HCT116 (cell line): ENCODE results near the gene TGFBR1. TPM values are rescaled to one million over a fixed set of nuclear protein-coding genes. Genes with fewer than 3 reads are reported as not detected.

ENCODE experiments used
- ATAC-seq: fragments of 200-7000 bp; cut with Tn5 transposase; 2 replicates; pipeline ENCODE4 v1.9.1; 2020; ENCODE audit warnings: mild to moderate bottlenecking, moderate library complexity
- BruUV-seq: library from RNA; stranded (reverse); fragments of 400-500 nt; replicated peaks from 2 replicates; lab custom pipeline; 2021; lab: Mats Ljungman, UMichigan
- CTCF ChIA-PET: fragments of 300-600 bp; sonication (Branson Sonifier 250); formaldehyde crosslinking; loops from one replicate; lab custom pipeline; 2021; ENCODE audit warnings: antibody characterized with exemption; lab: Charles Lee
- POLR2A ChIA-PET: fragments of 300-600, 350-600 bp; sonication (Branson Sonifier 250); formaldehyde crosslinking; loops from one replicate; lab custom pipeline; 2021; ENCODE audit warnings: antibody characterized with exemption; lab: Charles Lee
- RAD21 ChIA-PET, 2 experiments: fragments of 300-600 bp; sonication (Branson Sonifier 250); formaldehyde crosslinking; loops; one replicate each; lab custom pipeline; 2023; ENCODE audit warnings: low total read pairs in 2 of 2; ENCODE audit not compliant: uncharacterized antibody in 2 of 2, unreplicated experiment in 2 of 2, low non-redundant PET in 1 of 2; lab: Charles Lee
- DNase-seq: peaks from one replicate; pipeline ENCODE4 v3.0.0-alpha.2; 2010; ENCODE audit warnings: low read depth, low spot score
- H2AFZ ChIP-seq: fragments of 200-600 bp; shearing (Covaris generic), sonication (generic); 2 replicates; pipeline ENCODE4 v1.6.1; 2017; ENCODE audit warnings: low read depth, mixed run types, mixed read lengths, antibody characterized with exemption, low read length; ENCODE audit not compliant: poor library complexity, severe bottlenecking
- H3K27ac ChIP-seq: 2 replicates; pipeline ENCODE4 v1.5.1; 2012; ENCODE audit warnings: low read depth, low read length
- H3K27me3 ChIP-seq: fragments of 200-600 bp; sonication (generic); 2 replicates; pipeline ENCODE4 v1.6.1; 2016; ENCODE audit warnings: mixed run types, low read length, mixed read lengths; ENCODE audit not compliant: insufficient read depth
- H3K36me3 ChIP-seq, 2 experiments: fragments of 200-500 bp in 1 of 2; fragments of 200-600 bp in 1 of 2; sonication (Bioruptor generic) in 1 of 2; sonication (generic) in 1 of 2; 2 replicates each; pipeline versions ENCODE4 v1.5.1 to v1.6.1; 2014 to 2016; ENCODE audit warnings: low read length in 2 of 2, inconsistent platforms in 1 of 2, mixed read lengths in 1 of 2, mixed run types in 1 of 2; ENCODE audit not compliant: insufficient read depth in 2 of 2, control insufficient read depth in 1 of 2
- H3K4me1 ChIP-seq, 2 experiments: fragments of 200-600 bp in 1 of 2; sonication (generic) in 1 of 2; 2 replicates each; pipeline versions ENCODE4 v1.5.1 to v1.6.1; 2012 to 2017; ENCODE audit warnings: low read length in 2 of 2, inconsistent platforms in 1 of 2, mild to moderate bottlenecking in 1 of 2, mixed read lengths in 1 of 2, mixed run types in 1 of 2, moderate library complexity in 1 of 2; ENCODE audit not compliant: insufficient read depth in 2 of 2, control insufficient read depth in 1 of 2
- H3K4me2 ChIP-seq: fragments of 200-600 bp; sonication (generic); 2 replicates; pipeline ENCODE4 v1.6.1; 2017; ENCODE audit warnings: mixed run types, low read length, mixed read lengths
- H3K4me3 ChIP-seq, 2 experiments: fragments of 200-600 bp in 1 of 2; sonication (generic) in 1 of 2; replicated peaks in 1 of 2; 2 replicates each; pipeline ENCODE4 v1.5.1; 2011 to 2016; ENCODE audit warnings: low read length in 2 of 2, control low read depth in 1 of 2, low read depth in 1 of 2, mild to moderate bottlenecking in 1 of 2, mixed read lengths in 1 of 2, mixed run types in 1 of 2
- H3K79me2 ChIP-seq: fragments of 200-600 bp; sonication (generic); 2 replicates; pipeline ENCODE4 v1.6.1; 2017; ENCODE audit warnings: mild to moderate bottlenecking, mixed run types, low read length, moderate library complexity, mixed read lengths; ENCODE audit not compliant: insufficient read depth
- H3K9ac ChIP-seq: fragments of 200-600 bp; sonication (generic); 2 replicates; pipeline ENCODE4 v1.6.1; 2016; ENCODE audit warnings: low read length, mixed read lengths
- H3K9me2 ChIP-seq: fragments of 200-600 bp; sonication (generic), shearing (Covaris generic); 2 replicates; pipeline ENCODE4 v1.6.1; 2017; ENCODE audit warnings: mixed run types, mild to moderate bottlenecking, moderate library complexity; ENCODE audit not compliant: insufficient read depth
- H3K9me3 ChIP-seq, 2 experiments: fragments of 200-500 bp in 1 of 2; fragments of 200-600 bp in 1 of 2; sonication (Bioruptor generic) in 1 of 2; sonication (generic) in 1 of 2; 2 replicates each; pipeline ENCODE4 v1.6.1; 2014 to 2017; ENCODE audit warnings: low read length in 2 of 2, mixed read lengths in 2 of 2, inconsistent platforms in 1 of 2, low read depth in 1 of 2, mild to moderate bottlenecking in 1 of 2, mixed run types in 1 of 2, moderate library complexity in 1 of 2; ENCODE audit not compliant: control insufficient read depth in 1 of 2, insufficient read depth in 1 of 2
- H4K20me1 ChIP-seq: fragments of 200-600 bp; sonication (generic), shearing (Covaris generic); 2 replicates; pipeline ENCODE4 v1.6.1; 2017; ENCODE audit warnings: mixed run types, mild to moderate bottlenecking, moderate library complexity; ENCODE audit not compliant: insufficient read depth
- ATF3 ChIP-seq: IDR thresholded peaks from 2 replicates; pipeline ENCODE4 v1.6.1; 2012
- CBX3 ChIP-seq: IDR thresholded peaks from 2 replicates; pipeline ENCODE4 v1.6.1; 2012; ENCODE audit warnings: low read depth
- CTCF ChIP-seq, 3 experiments: fragments of 200-600 bp in 1 of 3; sonication (generic) in 1 of 3; IDR thresholded peaks in 2 of 3; conservative IDR thresholded peaks in 1 of 3; 2 replicates each; pipeline ENCODE4 v1.5.1; 2012 to 2017; ENCODE audit warnings: low read depth in 2 of 3, low read length in 2 of 3, antibody characterized with exemption in 1 of 3, borderline replicate concordance in 1 of 3, control low read depth in 1 of 3, mild to moderate bottlenecking in 1 of 3, mixed read lengths in 1 of 3, mixed run types in 1 of 3, moderate library complexity in 1 of 3; ENCODE audit not compliant: insufficient read depth in 1 of 3
- EZH2 ChIP-seq: fragments of 200-600 bp; sonication (generic); IDR thresholded peaks from 2 replicates; pipeline ENCODE4 v1.6.1; 2017; ENCODE audit warnings: antibody characterized with exemption, mixed run types
- EZH2phosphoT487 ChIP-seq: fragments of 200-600 bp; IDR thresholded peaks from 2 replicates; pipeline ENCODE4 v1.6.1; 2018; ENCODE audit warnings: antibody characterized with exemption, borderline replicate concordance
- JUND ChIP-seq: IDR thresholded peaks from 2 replicates; pipeline ENCODE4 v1.6.1; 2012
- MAX ChIP-seq: IDR thresholded peaks from 2 replicates; pipeline ENCODE4 v1.6.1; 2012
- POLR2AphosphoS5 ChIP-seq: IDR thresholded peaks from 2 replicates; pipeline ENCODE4 v1.6.1; 2011; ENCODE audit warnings: mild to moderate bottlenecking, low read depth, low read length, moderate library complexity
- REST ChIP-seq: IDR thresholded peaks from 2 replicates; pipeline ENCODE4 v1.6.1; 2012; ENCODE audit warnings: low read depth
- SP1 ChIP-seq: IDR thresholded peaks from 2 replicates; pipeline ENCODE4 v1.6.1; 2012; ENCODE audit warnings: low read depth
- SRF ChIP-seq: IDR thresholded peaks from 2 replicates; pipeline ENCODE4 v1.6.1; 2012; ENCODE audit warnings: low read depth
- TCF7L2 ChIP-seq: IDR thresholded peaks from 2 replicates; pipeline ENCODE4 v1.7.0; 2011; ENCODE audit warnings: borderline replicate concordance, inconsistent platforms; ENCODE audit not compliant: insufficient read depth, insufficient read length; ENCODE audit errors: extremely low read depth
- ZFX ChIP-seq: fragments of 450-650 bp; IDR thresholded peaks from 2 replicates; pipeline ENCODE4 v1.6.1; 2017
- ZNF274 ChIP-seq: fragments of 200-500 bp; sonication (Bioruptor generic); IDR thresholded peaks from 2 replicates; pipeline ENCODE4 v1.6.1; 2014; ENCODE audit warnings: mild to moderate bottlenecking, low read depth, low read length, inconsistent platforms
- intact Hi-C: fragments of 100-400 bp; cut with micrococcal nuclease; formaldehyde crosslinking; loops from 2 replicates; pipeline ENCODE4 v1.10.0; 2022
- total RNA-seq: library from RNA; stranded (reverse); gene quantifications from one replicate; pipeline ENCODE4 v1.2.1, GENCODE V29; 2021; ENCODE audit not compliant: unreplicated experiment

TGFBR1 gene
- total RNA-seq, 1 experiment from 2014 or later = 26.6 TPM

GRCh38 chr9:99116003-99116411 lies 11.1 kb downstream of the TGFBR1 start:
- Histone ChIP-seq H3K9me2 (no peaks in the 10 kb centered on the region), H3K9ac (no peak overlapping the region), H3K4me2 (no peak overlapping the region), H4K20me1 (no peaks in the 10 kb centered on the region), H3K36me3 (no peaks in the 10 kb centered on the region), H3K9me3 (no peaks in the 10 kb centered on the region), H3K4me3 (no peak overlapping the region), H3K4me1 (no peaks in the 10 kb centered on the region), H3K79me2 (peaks cover 5% of the 10 kb centered on the region), H3K27me3 (no peaks in the 10 kb centered on the region), H2AFZ (no peak overlapping the region), H3K27ac (no peak overlapping the region)
- ChIA-PET CTCF (no interaction called here), POLR2A (no interaction called here), RAD21 (no interaction called here)
- intact Hi-C loops = no loop called here
- no peak for DNase-seq
- TF ChIP-seq TCF7L2 (no peak), POLR2AphosphoS5 (no peak), ZNF274 (no peak), EZH2phosphoT487 (no peak), MAX (no peak), CTCF (IDR thresholded peaks at IDR 0.05 in 2 of 3, conservative IDR thresholded peaks at IDR 0.05 in 1 of 3; ENCODE audit: borderline replicate concordance in 1 of 3, insufficient read depth in 1 of 3, low read depth in 2 of 3, low read length in 2 of 3) (no peak), JUND (no peak), CBX3 (no peak), ZFX (no peak), SP1 (no peak), ATF3 (no peak), REST (no peak), EZH2 (no peak), SRF (no peak)
- BruUV-seq = no TSS peak
- no peak for ATAC-seq
